Activated CD8-positive, alpha-beta T cell treated with anti-CD3 and anti-CD28 coated beads for 36 hours (primary cell): Measurements from ENCODE around the gene RCE1. TPM values are rescaled to one million over a fixed set of nuclear protein-coding genes. Genes with fewer than 3 reads are reported as not detected.
A peak's percentile ranks its signal among the peaks of the same experiment; 100 is the strongest.

ENCODE experiments used
- ATAC-seq: fragments of 200-7000 bp; cut with Tn5 transposase; one replicate; pipeline ENCODE4 v1.10.0; 2021; ENCODE audit warnings: mild to moderate bottlenecking, moderate library complexity
- CTCF ChIA-PET: fragments of 350-600 bp; sonication (Branson Sonifier 250); formaldehyde crosslinking; loops from one replicate; lab custom pipeline; 2021; ENCODE audit warnings: antibody characterized with exemption; lab: Charles Lee
- POLR2A ChIA-PET: fragments of 350-600 bp; sonication (Branson Sonifier 250); formaldehyde crosslinking; loops from one replicate; lab custom pipeline; 2021; ENCODE audit warnings: antibody characterized with exemption; lab: Charles Lee
- DNase-seq: peaks from one replicate; pipeline ENCODE4 v3.0.0-alpha.2; 2020
- H3K27ac Mint-ChIP-seq: one replicate; pipeline ENCODE4 v1.8.0; 2021; ENCODE audit warnings: mild to moderate bottlenecking, mixed read lengths
- H3K27me3 Mint-ChIP-seq: one replicate; pipeline ENCODE4 v1.8.0; 2021; ENCODE audit warnings: mixed read lengths
- H3K36me3 Mint-ChIP-seq: one replicate; pipeline ENCODE4 v1.8.0; 2021; ENCODE audit warnings: low read depth, mixed read lengths
- H3K4me1 Mint-ChIP-seq: one replicate; pipeline ENCODE4 v1.8.0; 2021; ENCODE audit warnings: low read depth, mixed read lengths
- H3K4me3 Mint-ChIP-seq: one replicate; pipeline ENCODE4 v1.8.0; 2021; ENCODE audit warnings: mild to moderate bottlenecking, moderate library complexity, mixed read lengths
- H3K9me3 Mint-ChIP-seq: one replicate; pipeline ENCODE4 v1.8.0; 2021; ENCODE audit warnings: mixed read lengths
- intact Hi-C: fragments of 100-400 bp; cut with micrococcal nuclease; formaldehyde crosslinking; loops from one replicate; pipeline ENCODE4 v1.10.0; 2022
- total RNA-seq, 2 experiments: library from RNA; stranded (reverse); gene quantifications; one replicate each; pipeline ENCODE4 v1.2.3, GENCODE V29; 2021
- TF ChIP-seq, protein P1 (sequence below): fragments of 200-600 bp; IDR thresholded peaks from one replicate; pipeline ENCODE4 v1.8.0; 2022; ENCODE audit warnings: antibody characterized with exemption, mild to moderate bottlenecking

The RCE1 gene
- total RNA-seq, 2 experiments from 2014 or later, result 22.1 to 26.8 TPM

DNA sequence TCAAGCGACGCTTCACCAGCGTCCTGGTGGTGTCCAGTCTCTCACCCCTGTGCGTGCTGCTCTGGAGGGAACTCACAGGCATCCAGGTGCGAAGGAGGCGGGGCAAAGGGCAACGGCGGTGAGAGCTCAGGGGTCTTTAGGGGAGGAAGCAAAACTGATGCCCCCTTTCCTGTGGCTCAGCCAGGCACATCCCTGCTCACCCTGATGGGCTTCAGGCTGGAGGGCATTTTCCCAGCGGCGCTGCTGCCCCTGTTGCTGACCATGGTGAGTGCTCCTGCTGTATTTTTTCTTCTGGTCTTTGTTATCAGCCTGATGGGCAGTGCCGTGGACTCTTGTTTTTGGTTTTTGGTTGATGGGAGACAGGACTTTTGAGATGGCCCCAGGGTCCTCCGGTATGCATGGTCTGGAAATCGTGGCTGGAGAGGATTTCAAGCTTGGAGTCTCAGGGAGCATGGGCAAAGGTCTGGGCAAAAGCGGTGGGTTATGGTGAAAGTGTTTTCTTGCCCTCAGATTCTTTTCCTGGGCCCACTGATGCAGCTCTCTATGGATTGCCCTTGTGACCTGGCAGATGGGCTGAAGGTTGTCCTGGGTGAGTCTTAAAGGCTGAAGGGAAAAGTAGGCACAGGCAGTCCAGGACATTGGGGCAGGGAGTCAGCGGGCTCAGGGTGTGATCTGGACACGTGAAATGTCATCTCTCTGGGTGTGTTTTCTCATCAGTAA is 695 bp downstream of the RCE1 start:
- peak overlapping the region; percentile 92 for H3K27ac Mint-ChIP-seq
- ATAC-seq (no peak), DNase-seq (no peak)
- ChIA-PET CTCF (interaction anchor here (0.7 to 3.1 kb wide), 5 partner anchors 8 to 178 kb away, joined by 3 to 18 read pairs (median 3); partner anchors contain the start of gene RBM4B), POLR2A (interaction anchor here (0.6 to 5.4 kb wide), 15 partner anchors 8 to 248 kb away, joined by 3 to 66 read pairs (median 3); partner anchors contain the start of genes RBM14 and RBM4B)
- intact Hi-C loops, result no loop called here
- H3K27me3 Mint-ChIP-seq, result no peaks in the 10 kb centered on the region
- H3K9me3 Mint-ChIP-seq, result no peaks in the 10 kb centered on the region
- peaks cover 48% of the 10 kb centered on the region for H3K4me1 Mint-ChIP-seq
- peaks cover 31% of the 10 kb centered on the region for H3K36me3 Mint-ChIP-seq
- TF ChIP-seq, protein P1, sequence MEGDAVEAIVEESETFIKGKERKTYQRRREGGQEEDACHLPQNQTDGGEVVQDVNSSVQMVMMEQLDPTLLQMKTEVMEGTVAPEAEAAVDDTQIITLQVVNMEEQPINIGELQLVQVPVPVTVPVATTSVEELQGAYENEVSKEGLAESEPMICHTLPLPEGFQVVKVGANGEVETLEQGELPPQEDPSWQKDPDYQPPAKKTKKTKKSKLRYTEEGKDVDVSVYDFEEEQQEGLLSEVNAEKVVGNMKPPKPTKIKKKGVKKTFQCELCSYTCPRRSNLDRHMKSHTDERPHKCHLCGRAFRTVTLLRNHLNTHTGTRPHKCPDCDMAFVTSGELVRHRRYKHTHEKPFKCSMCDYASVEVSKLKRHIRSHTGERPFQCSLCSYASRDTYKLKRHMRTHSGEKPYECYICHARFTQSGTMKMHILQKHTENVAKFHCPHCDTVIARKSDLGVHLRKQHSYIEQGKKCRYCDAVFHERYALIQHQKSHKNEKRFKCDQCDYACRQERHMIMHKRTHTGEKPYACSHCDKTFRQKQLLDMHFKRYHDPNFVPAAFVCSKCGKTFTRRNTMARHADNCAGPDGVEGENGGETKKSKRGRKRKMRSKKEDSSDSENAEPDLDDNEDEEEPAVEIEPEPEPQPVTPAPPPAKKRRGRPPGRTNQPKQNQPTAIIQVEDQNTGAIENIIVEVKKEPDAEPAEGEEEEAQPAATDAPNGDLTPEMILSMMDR, result no peak
- H3K4me3 Mint-ChIP-seq, result peak overlapping the region; percentile 93

DNA sequence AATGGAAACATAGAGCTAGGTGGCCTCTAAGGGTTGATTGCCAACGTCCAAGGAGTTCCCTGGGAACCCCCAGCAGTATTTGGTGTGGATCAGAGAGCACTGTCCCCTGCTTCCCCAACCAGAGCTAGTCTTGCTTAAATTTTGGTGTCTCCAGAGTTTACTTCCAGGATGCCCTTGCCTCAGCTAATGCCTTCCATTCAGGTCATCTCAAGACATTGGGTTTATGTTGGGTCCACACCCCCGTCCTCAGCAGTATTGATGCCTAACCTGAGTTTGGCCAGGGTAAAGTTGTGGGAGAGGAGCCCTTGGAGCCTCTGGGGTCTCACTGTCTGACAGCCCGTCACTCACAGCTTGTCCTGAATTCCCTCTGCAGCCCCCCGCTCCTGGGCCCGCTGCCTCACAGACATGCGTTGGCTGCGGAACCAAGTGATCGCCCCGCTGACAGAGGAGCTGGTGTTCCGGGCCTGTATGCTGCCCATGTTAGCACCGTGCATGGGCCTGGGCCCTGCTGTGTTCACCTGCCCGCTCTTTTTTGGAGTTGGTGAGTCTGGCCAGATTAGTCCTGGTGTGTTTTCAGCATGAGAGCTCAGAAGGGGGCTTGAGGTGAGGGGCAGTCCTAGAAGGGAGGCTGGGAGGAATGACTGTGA is 1.4 kb downstream of the RCE1 start:
- Mint-ChIP-seq H3K27me3 (no peaks in the 10 kb centered on the region), H3K4me1 (peaks cover 41% of the 10 kb centered on the region), H3K36me3 (peaks cover 27% of the 10 kb centered on the region), H3K27ac (peak overlapping the region; percentile 92), H3K9me3 (no peaks in the 10 kb centered on the region), H3K4me3 (peak overlapping the region; percentile 93)
- no peak for ATAC-seq
- CTCF ChIA-PET, result interaction anchor here (1.2 to 3.1 kb wide), 2 partner anchors 7 to 149 kb away, joined by 3 to 18 read pairs; no protein-coding TSS in a partner anchor
- DNase-seq, result no peak
- intact Hi-C loops, result no loop called here
- TF ChIP-seq, protein P1, result no peak
- POLR2A ChIA-PET, result interaction anchor here (0.8 to 5.4 kb wide), 8 partner anchors 9 to 249 kb away, joined by 3 to 66 read pairs (median 3); partner anchors contain the start of gene RBM14

DNA sequence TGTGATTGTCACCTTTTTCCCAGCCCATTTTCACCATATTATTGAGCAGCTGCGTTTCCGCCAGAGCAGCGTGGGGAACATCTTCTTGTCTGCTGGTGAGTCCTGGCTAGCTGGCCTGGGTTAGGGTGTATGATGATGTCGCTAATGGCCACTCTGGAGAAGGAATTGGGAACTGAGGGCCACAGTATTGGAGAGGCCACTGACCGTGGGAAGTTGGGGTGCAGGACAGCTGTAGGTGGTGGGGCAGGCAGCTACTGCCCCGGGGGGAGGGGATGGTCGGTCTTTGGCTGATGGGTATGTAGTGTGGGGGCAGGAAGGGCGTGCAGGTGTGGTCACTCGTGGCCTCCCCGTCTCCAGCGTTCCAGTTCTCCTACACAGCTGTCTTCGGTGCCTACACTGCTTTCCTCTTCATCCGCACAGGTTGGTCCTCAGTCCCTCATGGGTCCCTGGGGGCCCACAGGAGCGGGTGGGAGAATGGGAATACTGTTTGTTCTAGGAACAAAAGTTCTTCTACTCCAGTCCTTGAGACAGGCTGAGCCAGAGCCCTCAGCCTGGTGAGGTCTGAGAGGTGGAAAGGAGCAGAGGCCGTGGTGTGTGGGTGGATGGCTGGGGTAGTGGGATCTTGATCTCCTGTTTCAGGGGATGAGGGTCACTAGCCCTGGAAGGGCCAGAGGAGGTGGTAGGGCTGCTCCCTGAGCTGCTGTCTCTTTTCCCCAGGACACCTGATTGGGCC is 2.1 kb downstream of the RCE1 start:
- peaks cover 34% of the 10 kb centered on the region for H3K4me1 Mint-ChIP-seq
- H3K27me3 Mint-ChIP-seq, result no peaks in the 10 kb centered on the region
- no peak overlapping the region for H3K27ac Mint-ChIP-seq
- H3K9me3 Mint-ChIP-seq, result no peaks in the 10 kb centered on the region
- ATAC-seq (no peak), DNase-seq (no peak)
- peaks cover 24% of the 10 kb centered on the region for H3K36me3 Mint-ChIP-seq
- TF ChIP-seq, protein P1, result no peak
- H3K4me3 Mint-ChIP-seq, result peak overlapping the region; percentile 93
- POLR2A ChIA-PET, result interaction anchor here (1.0 to 5.4 kb wide), 3 partner anchors 9 to 102 kb away, joined by 3 to 66 read pairs (median 4); no protein-coding TSS in a partner anchor
- CTCF ChIA-PET, result interaction anchor here (1.2 kb wide), 1 partner anchor 150 kb away, joined by 3 read pairs; no protein-coding TSS in a partner anchor
- intact Hi-C loops, result no loop called here

DNA sequence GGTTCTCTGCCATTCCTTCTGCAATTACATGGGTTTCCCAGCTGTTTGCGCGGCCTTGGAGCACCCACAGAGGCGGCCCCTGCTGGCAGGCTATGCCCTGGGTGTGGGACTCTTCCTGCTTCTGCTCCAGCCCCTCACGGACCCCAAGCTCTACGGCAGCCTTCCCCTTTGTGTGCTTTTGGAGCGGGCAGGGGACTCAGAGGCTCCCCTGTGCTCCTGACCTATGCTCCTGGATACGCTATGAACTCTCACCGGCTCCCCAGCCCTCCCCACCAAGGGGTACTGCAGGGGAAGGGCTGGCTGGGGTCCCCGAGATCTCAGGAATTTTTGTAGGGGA is 2.6 kb downstream of the RCE1 start:
- DNase-seq, result no peak
- Mint-ChIP-seq H3K4me1 (peaks cover 29% of the 10 kb centered on the region), H3K36me3 (peaks cover 19% of the 10 kb centered on the region), H3K27me3 (no peaks in the 10 kb centered on the region), H3K9me3 (no peaks in the 10 kb centered on the region), H3K4me3 (no peak overlapping the region), H3K27ac (no peak overlapping the region)
- TF ChIP-seq, protein P1, result no peak
- ChIA-PET CTCF (interaction anchor here (1.3 kb wide), 1 partner anchor 168 kb away, joined by 3 read pairs; the partner anchor contains the start of gene RBM4B), POLR2A (interaction anchor here (0.5 to 5.4 kb wide), 3 partner anchors 9 to 240 kb away, joined by 3 to 66 read pairs (median 4); no protein-coding TSS in a partner anchor)
- intact Hi-C loops, result no loop called here
- no peak for ATAC-seq
